Endothelial cell of umbilical vein (primary cell): Measurements from ENCODE around the gene MFAP2. TPM values are rescaled to one million over a fixed set of nuclear protein-coding genes. Genes with fewer than 3 reads are reported as not detected.
"Not testable (repeated sequence)": the region's sequence is repeated elsewhere in the genome, so short reads cannot be mapped to it uniquely, and the experiment has no call there.

Experiments
- BruUV-seq: library from RNA; stranded (reverse); fragments of 400-500 nt; replicated peaks from 2 replicates; lab custom pipeline; 2021; lab: Mats Ljungman, UMichigan
- CTCF ChIA-PET: fragments of 300-600, 350-600 bp; sonication (Branson Sonifier 250); formaldehyde crosslinking; loops from one replicate; lab custom pipeline; 2021; ENCODE audit warnings: antibody characterized with exemption, inconsistent platforms; lab: Charles Lee
- POLR2A ChIA-PET: fragments of 300-600, 350-600 bp; sonication (Branson Sonifier 250); formaldehyde crosslinking; loops from one replicate; lab custom pipeline; 2021; ENCODE audit warnings: antibody characterized with exemption, inconsistent platforms; lab: Charles Lee
- DNase-seq: peaks from one replicate; pipeline ENCODE4 v3.0.0-alpha.2; 2011; ENCODE audit warnings: low read depth, low spot score
- FAIRE-seq: peaks from 2 replicates; lab custom pipeline; 2011; peaks lifted over from hg19 to GRCh38; lab: Jason Lieb, UNC
- H2AFZ ChIP-seq: 2 replicates; pipeline ENCODE4 v1.6.0; 2012; ENCODE audit warnings: low read depth, low read length, control low read depth, inconsistent platforms
- H3K27ac ChIP-seq: 2 replicates; pipeline ENCODE4 v1.5.1; 2011; ENCODE audit warnings: low read depth, mild to moderate bottlenecking, control low read depth, low read length, moderate library complexity; ENCODE audit not compliant: insufficient read depth
- H3K27me3 ChIP-seq, 2 experiments: 2 replicates each; pipeline versions ENCODE4 v1.6.0 to v1.6.1; 2011; ENCODE audit warnings: low read length in 2 of 2, mixed read lengths in 1 of 2; ENCODE audit not compliant: control insufficient read depth in 2 of 2, insufficient read depth in 2 of 2
- H3K36me3 ChIP-seq, 2 experiments: 2 replicates in 1 of 2; 3 replicates in 1 of 2; pipeline ENCODE4 v1.5.1; 2011; ENCODE audit warnings: low read length in 2 of 2, mild to moderate bottlenecking in 1 of 2, moderate library complexity in 1 of 2; ENCODE audit not compliant: control insufficient read depth in 2 of 2, insufficient read depth in 2 of 2; ENCODE audit errors: extremely low read depth in 1 of 2
- H3K4me1 ChIP-seq: 3 replicates; pipeline ENCODE4 v1.5.1; 2011; ENCODE audit warnings: mild to moderate bottlenecking, low read length; ENCODE audit not compliant: control insufficient read depth, insufficient read depth; ENCODE audit errors: extremely low read depth
- H3K4me2 ChIP-seq: 2 replicates; pipeline ENCODE4 v1.6.1; 2011; ENCODE audit warnings: low read length, control low read depth, mixed read lengths; ENCODE audit not compliant: insufficient read depth
- H3K4me3 ChIP-seq, 3 experiments: fragments of 200-600 bp in 1 of 3; sonication (generic), shearing (Covaris generic) in 1 of 3; replicated peaks in 1 of 3; 2 replicates each; pipeline ENCODE4 v1.5.1; 2011 to 2016; ENCODE audit warnings: control low read depth in 3 of 3, low read length in 3 of 3, mild to moderate bottlenecking in 2 of 3, inconsistent platforms in 1 of 3, low read depth in 1 of 3, moderate library complexity in 1 of 3; ENCODE audit not compliant: insufficient read depth in 1 of 3
- H3K79me2 ChIP-seq: 2 replicates; pipeline ENCODE4 v1.6.0; 2012; ENCODE audit warnings: low read length, inconsistent platforms; ENCODE audit not compliant: control insufficient read depth, insufficient read depth
- H3K9ac ChIP-seq: replicated peaks from 2 replicates; pipeline ENCODE3; 2011; ENCODE audit warnings: low read length, control low read depth; ENCODE audit not compliant: insufficient read depth; ENCODE audit errors: extremely low read depth
- H3K9me1 ChIP-seq: replicated peaks from 3 replicates; pipeline ENCODE4 v1.6.0; 2011; ENCODE audit warnings: mild to moderate bottlenecking, low read length; ENCODE audit not compliant: control insufficient read depth, insufficient read depth; ENCODE audit errors: extremely low read depth
- H3K9me3 ChIP-seq: replicated peaks from 2 replicates; pipeline ENCODE4 v1.5.1; 2012; ENCODE audit warnings: low read length, inconsistent platforms; ENCODE audit not compliant: control insufficient read depth, insufficient read depth
- H4K20me1 ChIP-seq: replicated peaks from 2 replicates; pipeline ENCODE3; 2011; ENCODE audit warnings: mild to moderate bottlenecking, low read length; ENCODE audit not compliant: control insufficient read depth, insufficient read depth; ENCODE audit errors: extremely low read depth
- CTCF ChIP-seq, 2 donors: IDR thresholded peaks; 1 replicate in 1 of 2; 2 replicates in 1 of 2; pipeline ENCODE4 v1.5.1; 2011; ENCODE audit warnings: low read length in 2 of 2, mild to moderate bottlenecking in 2 of 2, moderate library complexity in 2 of 2, control low read depth in 1 of 2, inconsistent platforms in 1 of 2, low read depth in 1 of 2; ENCODE audit not compliant: insufficient read depth in 1 of 2; ENCODE audit errors: extremely low read depth in 1 of 2
- EZH2 ChIP-seq: IDR thresholded peaks from 2 replicates; pipeline ENCODE4 v1.6.1; 2012; ENCODE audit warnings: borderline replicate concordance, low read depth, mild to moderate bottlenecking, moderate library complexity, low read length, inconsistent platforms; ENCODE audit not compliant: severe bottlenecking
- FOS ChIP-seq: IDR thresholded peaks from 2 replicates; pipeline ENCODE4 v1.6.1; 2011; ENCODE audit warnings: mild to moderate bottlenecking, low read length, moderate library complexity, borderline replicate concordance; ENCODE audit not compliant: insufficient read depth
- GATA2 ChIP-seq: IDR thresholded peaks from 2 replicates; pipeline ENCODE4 v1.7.0; 2011; ENCODE audit warnings: low read depth, mild to moderate bottlenecking, moderate library complexity, mixed read lengths, low read length; ENCODE audit not compliant: insufficient read length, insufficient read depth
- JUN ChIP-seq: IDR thresholded peaks from 2 replicates; pipeline ENCODE4 v1.6.1; 2011; ENCODE audit warnings: borderline replicate concordance, low read depth; ENCODE audit not compliant: insufficient read length, insufficient read depth
- MAX ChIP-seq: IDR thresholded peaks from 2 replicates; pipeline ENCODE4 v1.6.1; 2011; ENCODE audit not compliant: insufficient read depth, insufficient read length
- MYC ChIP-seq: IDR thresholded peaks from one replicate; pipeline ENCODE4 v1.6.1; 2011; ENCODE audit warnings: mild to moderate bottlenecking, low read depth, low read length
- POLR2A ChIP-seq: IDR thresholded peaks from 2 replicates; pipeline ENCODE4 v1.6.1; 2012; ENCODE audit warnings: low read depth, mild to moderate bottlenecking, control low read depth, low read length
- POLR2AphosphoS5 ChIP-seq: IDR thresholded peaks from 2 replicates; pipeline ENCODE4 v1.6.1; 2012; ENCODE audit warnings: low read depth, mild to moderate bottlenecking, control low read depth, low read length, moderate library complexity; ENCODE audit not compliant: insufficient read depth
- dilution Hi-C: fragments of 300-500 bp; cut with MboI; formaldehyde crosslinking; loops from one replicate; pipeline ENCODE4 v1.15.0; 2019; ENCODE audit warnings: low sequenced_read_pairs; ENCODE audit not compliant: extremely low pct_ligation_motif_present
- intact Hi-C: fragments of 100-400 bp; cut with micrococcal nuclease; formaldehyde crosslinking; loops from one replicate; pipeline ENCODE4 v1.10.0; 2022
- polyA plus RNA-seq, 4 experiments: library from polyadenylated mRNA; depleted of rRNA in 3 of 4; stranded (reverse) in 3 of 4; unstranded in 1 of 4; fragments of >200 nt; gene quantifications; 2 replicates each; pipeline versions ENCODE4 v1.2.1 to v1.2.3, GENCODE V29; 2011 to 2012; ENCODE audit warnings: missing spikeins in 1 of 4
- total RNA-seq: library from RNA; stranded (reverse); gene quantifications from 2 replicates; pipeline ENCODE4 v1.2.3, GENCODE V29; 2021

Gene MFAP2
- total and polyA plus RNA-seq, 2 donors (not counting 3 experiments of a cell fraction or from before 2014, with no cell fraction given): 37.9 to 138 TPM

- POLR2A ChIA-PET, intact Hi-C loops, H3K4me1 ChIP-seq, DNase-seq, BruUV-seq, H3K9me3 ChIP-seq, H3K4me3 ChIP-seq, H2AFZ ChIP-seq, H3K27me3 ChIP-seq, H3K9me1 ChIP-seq, H3K4me2 ChIP-seq, H3K79me2 ChIP-seq, FAIRE-seq, H3K9ac ChIP-seq, H3K27ac ChIP-seq, H4K20me1 ChIP-seq, dilution Hi-C loops, H3K36me3 ChIP-seq: not testable (repeated sequence)
- CTCF ChIA-PET: interaction anchor here (1.2 to 5.5 kb wide), 5 partner anchors 12 to 327 kb away, joined by 3 to 85 read pairs (median 6); no protein-coding TSS in a partner anchor
Measured at GRCh38 chr1:16948282-16948891, 32.0 kb downstream of the MFAP2 start.

GRCh38 chr1:16946646-16947045 is 33.8 kb downstream of the MFAP2 start:
- no peak overlapping the region for H3K4me3 ChIP-seq
- no peak for FAIRE-seq
- BruUV-seq: no TSS peak
- TF ChIP-seq CTCF (IDR thresholded peaks at IDR 0.05; ENCODE audit: extremely low read depth in 1 of 2, insufficient read depth in 1 of 2, low read depth in 1 of 2, low read length in 2 of 2): no peak
- TF ChIP-seq JUN: no peak
- TF ChIP-seq FOS: no peak
- no peak for TF ChIP-seq POLR2A
- no peak for TF ChIP-seq EZH2
- TF ChIP-seq MYC: no peak
- no peak for TF ChIP-seq POLR2AphosphoS5
- TF ChIP-seq GATA2: no peak
- TF ChIP-seq MAX: no peak
- H3K36me3 ChIP-seq: no peaks in the 10 kb centered on the region
- no peak overlapping the region for H3K27ac ChIP-seq
- no peak overlapping the region for H3K9ac ChIP-seq
- no peaks in the 10 kb centered on the region for H4K20me1 ChIP-seq
- H3K4me2 ChIP-seq: no peak overlapping the region
- POLR2A ChIA-PET: no interaction called here
- intact Hi-C loops (no loop called here), dilution Hi-C loops (no loop called here)
- no peaks in the 10 kb centered on the region for H3K9me3 ChIP-seq
- H3K4me1 ChIP-seq: no peaks in the 10 kb centered on the region
- DNase-seq: no peak
- H3K27me3 ChIP-seq: no peaks in the 10 kb centered on the region
- H3K79me2 ChIP-seq: no peaks in the 10 kb centered on the region
- CTCF ChIA-PET: interaction anchor here (0.9 to 1.2 kb wide), 2 partner anchors 324 to 326 kb away, joined by 3 to 4 read pairs; no protein-coding TSS in a partner anchor
- no peaks in the 10 kb centered on the region for H3K9me1 ChIP-seq
- H2AFZ ChIP-seq: no peak overlapping the region

GRCh38 chr1:16946185-16946584 is 34.2 kb downstream of the MFAP2 start:
- H3K9ac ChIP-seq, POLR2A ChIA-PET, H3K27me3 ChIP-seq, H3K9me1 ChIP-seq, H3K9me3 ChIP-seq, H2AFZ ChIP-seq, H3K27ac ChIP-seq, H3K36me3 ChIP-seq, H3K79me2 ChIP-seq, intact Hi-C loops, H3K4me3 ChIP-seq, H3K4me2 ChIP-seq, BruUV-seq, H4K20me1 ChIP-seq, H3K4me1 ChIP-seq, dilution Hi-C loops, DNase-seq, FAIRE-seq: not testable (repeated sequence)
- CTCF ChIA-PET: interaction anchor here (0.9 to 1.2 kb wide), 2 partner anchors 324 to 325 kb away, joined by 3 to 4 read pairs; no protein-coding TSS in a partner anchor
